NCI-H146 (cell line): Measurements from ENCODE around the gene MAN1A1.

ENCODE experiments used
- DNase-seq: peaks from one replicate; lab custom pipeline; 2025; lab: John Stamatoyannopoulos, UW

The MAN1A1 gene

DNA sequence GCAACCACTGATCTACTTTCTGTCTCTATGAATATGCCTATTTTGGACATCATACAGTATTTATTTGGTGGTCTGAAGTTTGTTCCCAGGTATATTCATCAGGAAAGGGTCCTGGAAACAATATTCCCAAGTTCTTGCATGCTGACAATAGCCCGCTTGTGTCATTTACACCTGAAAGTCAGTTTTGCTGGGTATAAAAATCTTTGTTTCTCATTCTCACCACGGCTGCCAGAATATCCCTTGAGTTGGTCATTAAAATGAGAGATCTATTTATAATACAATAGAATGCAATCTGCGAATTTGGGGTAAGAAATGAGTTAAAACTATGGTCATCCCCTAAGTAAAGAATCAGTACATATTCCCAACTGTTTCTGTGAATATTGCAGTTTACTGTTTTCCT is 79.0 kb downstream of the MAN1A1 start:
- DNase-seq: no peak

- no peak for DNase-seq
Observed at GRCh38 chr6:119269266-119270103, 80.1 kb downstream of the MAN1A1 start.

- no peak for DNase-seq
Observed at GRCh38 chr6:119267126-119267905, 82.2 kb downstream of the MAN1A1 start.

DNA sequence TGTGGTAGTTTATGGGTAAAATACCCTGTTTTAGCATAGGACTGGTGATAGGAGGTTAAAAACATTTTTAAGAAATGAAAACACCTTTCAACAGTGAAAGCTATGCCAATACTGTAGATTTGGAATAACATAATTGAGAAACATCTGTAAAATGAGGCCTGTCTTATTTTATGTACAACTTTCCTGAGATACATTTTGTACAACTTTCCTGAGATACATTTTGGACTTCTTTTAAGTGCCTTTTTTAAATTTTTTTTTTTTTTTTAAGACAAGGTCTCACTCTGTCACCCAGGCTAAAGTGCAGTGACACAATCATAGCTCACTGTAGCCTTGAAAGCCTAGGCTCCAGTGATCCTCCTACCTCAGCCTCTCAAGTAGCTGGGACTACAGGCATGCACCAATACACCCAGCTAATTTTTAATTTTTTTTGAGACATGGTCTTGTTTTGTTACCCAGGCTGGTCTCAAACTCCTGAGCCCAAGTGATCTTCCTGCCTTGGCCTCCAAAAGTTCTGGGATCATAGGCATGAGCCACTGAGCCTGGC is 84.6 kb downstream of the MAN1A1 start:
- DNase-seq: no peak

- no peak for DNase-seq
Observed at GRCh38 chr6:119262612-119263011, 86.9 kb downstream of the MAN1A1 start.

DNA sequence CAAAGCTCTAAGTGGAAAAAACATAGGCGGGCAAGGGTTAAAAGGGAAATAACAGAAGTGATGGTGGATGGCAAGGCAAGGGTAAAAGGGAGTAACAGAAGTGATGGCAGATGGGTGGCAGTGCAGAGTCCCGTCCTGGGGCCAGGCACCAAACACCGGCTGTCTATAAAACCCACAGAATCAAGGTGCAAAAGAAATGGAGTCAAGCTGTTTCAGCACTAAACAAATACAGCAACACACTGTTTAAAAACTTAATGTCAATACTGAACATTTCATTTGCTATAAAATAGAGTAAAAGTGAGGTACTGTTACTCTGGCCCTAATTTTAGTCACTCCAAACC is 87.6 kb downstream of the MAN1A1 start:
- DNase-seq: no peak

DNA sequence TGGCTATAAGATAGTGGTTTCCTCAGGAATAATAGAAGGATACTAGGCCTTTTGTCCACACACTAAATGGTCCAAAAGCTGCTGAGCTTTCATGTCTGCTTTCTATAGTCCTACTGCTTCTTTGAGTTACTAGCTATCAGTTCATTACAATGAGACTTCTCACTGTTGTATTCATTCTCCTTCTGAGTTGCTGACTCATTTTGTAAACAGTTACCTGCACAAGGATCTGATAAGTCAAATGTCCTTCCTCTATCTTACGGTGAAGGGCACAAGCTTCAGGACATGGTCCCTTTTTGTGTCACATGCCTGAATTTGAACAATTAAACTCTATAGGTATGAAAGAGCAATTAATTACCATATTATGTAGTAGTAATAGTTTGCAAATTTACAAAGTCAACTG is 90.5 kb downstream of the MAN1A1 start:
- no peak for DNase-seq

DNA sequence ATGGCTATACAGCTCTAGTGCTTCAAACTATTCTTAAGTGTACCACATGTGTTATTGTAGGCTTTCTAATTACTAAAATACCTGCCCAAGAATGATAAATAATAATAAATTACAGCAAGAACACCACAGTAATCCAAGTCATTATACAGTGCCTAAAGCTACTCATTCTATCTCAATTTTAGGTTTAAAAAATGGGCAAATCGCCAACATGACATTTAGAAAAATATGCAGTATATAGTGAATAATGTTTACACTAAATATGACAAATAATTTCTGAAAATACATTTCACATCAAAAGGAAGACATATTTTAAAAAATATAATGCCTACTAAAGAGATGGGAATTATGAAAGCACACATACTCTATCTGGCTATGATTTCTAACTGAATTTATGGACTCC is 91.8 kb downstream of the MAN1A1 start:
- no peak for DNase-seq

DNA sequence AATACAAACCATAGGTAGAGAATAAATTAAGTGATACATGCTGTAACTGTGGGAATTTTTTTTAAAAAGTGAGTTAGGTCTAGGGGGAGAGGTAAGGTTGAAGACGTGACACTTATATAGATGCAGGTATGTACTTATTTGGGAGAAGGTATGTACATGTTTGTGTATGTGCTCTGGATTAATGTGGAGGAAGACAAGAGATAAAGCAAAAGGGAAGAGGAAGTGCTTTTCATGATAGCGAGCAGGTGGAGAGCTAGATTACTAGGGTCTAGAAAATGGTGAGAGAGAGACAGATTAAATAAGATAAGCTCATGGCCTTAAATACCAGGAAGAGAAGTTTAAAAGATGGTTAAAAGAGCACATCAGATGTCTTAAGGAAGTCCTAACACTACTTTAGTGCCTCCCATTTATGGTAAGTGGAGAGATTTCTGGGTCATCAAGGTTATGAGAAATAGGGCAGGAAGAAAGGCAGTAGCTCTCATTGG is 92.5 kb downstream of the MAN1A1 start:
- no peak for DNase-seq

DNA sequence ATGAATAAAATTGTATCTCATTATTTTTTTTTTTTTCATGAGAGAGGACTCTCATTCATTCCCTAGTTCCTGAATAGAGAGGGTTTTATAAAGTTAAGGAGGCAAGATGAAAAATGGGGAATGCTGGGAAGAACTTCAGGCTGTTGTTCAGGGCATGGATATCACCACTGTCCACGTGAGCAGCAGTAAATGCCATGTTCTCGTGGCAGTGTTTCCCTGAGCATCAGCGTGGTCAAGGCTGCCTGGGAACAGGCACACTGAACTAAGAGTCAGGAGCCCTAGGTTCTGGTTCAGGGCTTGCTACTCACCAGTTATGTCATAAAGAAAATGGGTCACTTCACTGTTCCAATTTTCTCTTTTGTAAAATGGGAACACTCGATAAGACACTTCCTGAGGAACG is 93.2 kb downstream of the MAN1A1 start:
- no peak for DNase-seq

DNA sequence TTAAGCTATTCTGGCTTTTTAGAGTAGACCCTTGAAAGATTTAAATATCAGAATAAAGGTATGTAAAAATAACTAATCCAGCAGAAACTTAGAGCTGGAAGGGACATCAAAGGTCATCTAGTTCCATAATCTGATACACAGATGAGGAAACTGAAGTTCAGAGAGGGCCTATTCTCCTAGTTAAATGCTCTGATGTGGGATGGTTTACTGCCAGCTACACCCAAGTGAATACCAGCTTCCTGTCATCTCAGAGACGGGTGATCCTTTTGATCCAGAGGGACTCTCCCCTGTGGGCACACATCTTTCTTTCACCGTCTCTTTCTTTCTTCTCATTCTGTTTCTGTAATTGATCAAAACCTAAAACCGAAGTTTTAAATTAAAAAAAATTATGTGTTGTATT is 94.1 kb downstream of the MAN1A1 start:
- DNase-seq: no peak

GRCh38 chr6:119250036-119250435 is 99.5 kb downstream of the MAN1A1 start:
- no peak for DNase-seq

DNA sequence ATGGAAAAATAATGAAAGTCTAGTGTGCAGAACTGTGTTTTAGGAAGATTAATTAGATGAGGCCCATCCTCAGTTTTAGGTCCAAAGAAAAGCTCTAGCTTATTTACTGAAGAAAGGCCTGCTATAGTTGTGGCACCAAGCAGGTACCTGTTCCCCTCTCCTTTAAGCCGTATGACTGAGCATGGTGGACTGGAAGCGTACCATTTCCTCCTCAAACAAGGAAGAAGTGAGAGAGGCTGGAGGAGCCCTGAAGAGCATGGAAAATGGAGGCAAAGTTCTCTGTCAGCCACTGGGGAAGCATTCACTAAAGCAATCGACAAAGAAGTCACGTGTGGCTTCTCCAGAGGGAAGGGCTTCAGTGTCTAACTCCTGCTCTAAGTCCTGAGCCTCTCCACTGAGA is 100.2 kb downstream of the MAN1A1 start:
- no peak for DNase-seq

DNA sequence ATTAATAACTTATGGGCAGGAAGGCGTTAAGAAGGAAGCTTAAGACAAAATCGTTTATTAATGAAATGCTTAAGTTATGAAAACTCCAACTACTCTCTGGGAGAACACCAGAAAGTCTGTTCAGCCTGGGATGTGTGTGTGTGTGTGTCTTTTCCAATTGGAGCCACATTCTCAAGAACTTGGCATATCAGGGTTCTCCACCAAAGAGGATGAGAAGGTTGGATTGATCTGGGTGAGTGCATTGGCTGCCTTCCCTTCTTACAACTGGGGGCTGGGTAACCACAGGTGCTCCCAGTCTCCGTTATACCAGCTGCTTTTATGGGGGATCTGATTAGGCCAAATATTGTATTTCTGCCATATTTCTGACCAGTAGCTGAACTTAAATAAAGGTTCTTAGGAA is 102.1 kb downstream of the MAN1A1 start:
- no peak for DNase-seq

DNA sequence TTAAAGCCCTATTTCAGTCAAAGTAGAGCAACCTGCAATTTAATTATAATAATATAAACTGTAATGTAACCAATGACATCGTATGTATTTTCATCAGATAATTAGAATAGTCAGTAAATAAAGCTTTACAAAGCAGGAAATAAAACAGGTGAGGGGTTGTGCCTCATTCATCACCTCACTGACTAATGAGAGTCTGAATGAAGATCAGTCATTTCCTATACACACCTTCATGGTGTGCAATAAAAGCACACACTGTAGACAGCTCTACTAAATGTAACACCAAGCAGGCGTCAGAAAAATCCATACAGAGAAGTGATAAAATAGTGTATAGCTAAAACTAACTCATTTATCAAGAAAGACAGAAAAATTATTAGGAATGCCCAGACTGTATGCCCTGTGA is 105.9 kb downstream of the MAN1A1 start:
- DNase-seq: no peak

GRCh38 chr6:119243037-119243436 is 106.5 kb downstream of the MAN1A1 start:
- DNase-seq: no peak

- no peak for DNase-seq
Observed at GRCh38 chr6:119241540-119242309, 107.8 kb downstream of the MAN1A1 start.

DNA sequence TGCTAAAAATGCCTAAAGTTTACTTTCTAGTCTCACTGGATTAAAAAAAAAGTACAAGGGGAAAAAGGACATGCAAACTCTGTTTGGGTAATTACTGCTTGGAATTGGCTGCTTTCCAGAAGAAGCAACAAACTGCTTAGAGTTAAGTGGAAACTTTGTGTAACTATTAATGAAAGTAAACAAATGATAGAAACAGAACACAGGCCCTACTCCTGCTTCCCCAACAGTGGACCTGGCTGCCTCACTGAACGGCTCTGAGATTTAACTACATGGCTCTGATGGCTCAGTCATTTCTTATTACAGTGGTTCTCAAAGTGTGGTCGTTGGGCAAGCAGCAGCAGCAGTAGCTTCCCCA is 108.5 kb downstream of the MAN1A1 start:
- no peak for DNase-seq

DNA sequence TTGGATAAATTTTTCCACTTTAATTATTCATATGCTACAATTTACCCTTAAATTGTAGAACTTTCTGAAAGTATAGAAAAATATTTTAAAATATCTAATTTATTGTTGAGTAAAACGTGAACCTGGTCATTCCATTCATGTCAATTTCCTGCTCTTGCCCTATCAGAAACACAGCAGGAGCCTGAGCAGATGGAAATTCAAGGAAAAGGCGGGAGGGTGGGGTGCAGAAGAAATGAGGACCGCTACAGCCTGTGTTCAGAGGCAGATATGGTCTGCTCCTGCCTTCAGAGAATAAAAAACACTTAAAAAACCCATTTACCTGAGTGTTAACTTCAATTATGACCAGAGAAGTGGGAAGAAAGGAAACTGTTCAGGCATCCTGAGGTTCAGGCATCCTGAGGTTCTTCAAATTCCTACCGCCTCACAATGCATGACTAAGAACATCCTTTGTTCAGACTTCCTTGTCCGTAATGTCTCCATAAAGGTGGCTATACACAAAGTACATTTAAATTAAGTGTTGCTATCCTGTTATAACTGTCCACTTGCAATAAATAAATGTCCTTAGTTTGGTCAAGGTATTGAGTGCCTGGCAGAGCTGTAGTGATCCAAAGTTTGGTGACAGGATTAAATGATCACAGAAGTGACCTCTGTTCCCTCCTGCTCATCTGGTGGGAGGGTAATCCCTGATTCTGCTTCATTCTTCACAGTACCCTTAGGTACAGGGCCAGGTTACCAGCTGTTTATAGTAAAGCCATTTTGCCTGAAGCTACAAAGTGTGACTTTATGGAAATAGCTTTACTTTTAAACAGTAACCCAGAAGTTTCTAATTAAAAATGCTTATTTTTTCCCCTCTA is 109.1 kb downstream of the MAN1A1 start:
- no peak for DNase-seq

DNA sequence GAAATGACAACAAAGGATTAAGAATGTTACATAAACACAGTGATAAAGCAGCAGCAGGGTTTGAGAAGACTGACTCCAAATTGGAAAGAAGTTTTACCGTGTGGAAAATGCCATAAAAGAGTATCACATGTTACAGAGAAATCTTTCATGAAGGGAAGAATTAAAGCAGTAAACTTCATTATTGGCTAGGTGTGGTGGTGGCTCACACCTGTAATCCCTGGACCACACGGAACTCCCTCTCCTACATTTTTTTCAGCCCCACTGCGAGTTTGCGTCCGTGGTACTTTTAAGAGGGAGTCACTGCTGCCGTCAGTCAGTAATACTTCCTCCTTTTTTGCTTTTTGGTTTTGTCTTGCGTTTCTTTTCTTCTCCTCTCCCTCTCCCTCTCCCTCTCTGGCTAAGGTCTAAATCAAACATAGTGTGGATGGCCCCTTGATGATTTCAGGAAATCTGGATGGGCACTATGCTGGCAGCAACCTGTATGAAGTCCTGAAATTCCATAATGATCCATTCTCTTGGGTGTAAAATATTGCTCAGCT is 112.3 kb downstream of the MAN1A1 start:
- DNase-seq: no peak

- DNase-seq: no peak
Observed at GRCh38 chr6:119234941-119235340, 114.6 kb downstream of the MAN1A1 start.
